Activated T-helper 17 cell treated with anti-CD3 and anti-CD28 coated beads, Interleukin-2, amount 50 U/mL, for 72 hours (primary cell): ENCODE results near the gene DLGAP1. TPM values are rescaled to one million over a fixed set of nuclear protein-coding genes. Genes with fewer than 3 reads are reported as not detected.

ENCODE experiments used
- ATAC-seq: fragments of 150-1000 bp; cut with Tn5 transposase; replicated peaks from 2 replicates; pipeline ENCODE4 v1.10.0; 2021; ENCODE audit warnings: mild to moderate bottlenecking, moderate library complexity
- H3K27ac Mint-ChIP-seq: one replicate; pipeline ENCODE4 v1.8.0; 2022; ENCODE audit warnings: mixed read lengths
- H3K27me3 Mint-ChIP-seq: one replicate; pipeline ENCODE4 v1.8.0; 2022; ENCODE audit warnings: mixed read lengths
- H3K36me3 Mint-ChIP-seq: one replicate; pipeline ENCODE4 v1.8.0; 2022; ENCODE audit warnings: low read depth, mild to moderate bottlenecking, mixed read lengths
- H3K4me1 Mint-ChIP-seq: one replicate; pipeline ENCODE4 v1.8.0; 2022; ENCODE audit warnings: mixed read lengths
- H3K4me3 Mint-ChIP-seq: one replicate; pipeline ENCODE4 v1.8.0; 2022; ENCODE audit warnings: mild to moderate bottlenecking, mixed read lengths
- H3K9me3 Mint-ChIP-seq: one replicate; pipeline ENCODE4 v1.8.0; 2022; ENCODE audit warnings: mixed read lengths
- total RNA-seq, 2 donors: library from RNA; stranded (reverse); gene quantifications; one replicate each; pipeline ENCODE4 v1.2.3, GENCODE V29; 2022

The DLGAP1 gene
- total RNA-seq, 2 donors from 2014 or later, result 1.1 to 1.2 TPM

GRCh38 chr18:3873698-3874097 lies 581.4 kb downstream of the DLGAP1 start:
- Mint-ChIP-seq H3K27me3 (peaks cover 37% of the 10 kb centered on the region), H3K4me3 (no peak overlapping the region), H3K9me3 (no peaks in the 10 kb centered on the region), H3K27ac (no peak overlapping the region), H3K4me1 (no peaks in the 10 kb centered on the region), H3K36me3 (no peaks in the 10 kb centered on the region)
- no peak for ATAC-seq

GRCh38 chr18:3873211-3873610 lies 581.9 kb downstream of the DLGAP1 start:
- Mint-ChIP-seq H3K27ac (no peak overlapping the region), H3K36me3 (no peaks in the 10 kb centered on the region), H3K4me3 (no peak overlapping the region), H3K9me3 (no peaks in the 10 kb centered on the region), H3K27me3 (peaks cover 36% of the 10 kb centered on the region), H3K4me1 (no peaks in the 10 kb centered on the region)
- ATAC-seq, result no peak

- H3K36me3 Mint-ChIP-seq, result no peaks in the 10 kb centered on the region
- no peak for ATAC-seq
- H3K4me3 Mint-ChIP-seq, result no peak overlapping the region
- H3K27me3 Mint-ChIP-seq, result peaks cover 36% of the 10 kb centered on the region
- no peaks in the 10 kb centered on the region for H3K9me3 Mint-ChIP-seq
- H3K27ac Mint-ChIP-seq, result no peak overlapping the region
- H3K4me1 Mint-ChIP-seq, result no peaks in the 10 kb centered on the region
These were observed 582.5 kb downstream of the DLGAP1 start for GRCh38 chr18:3872641-3873040.

- Mint-ChIP-seq H3K9me3 (no peaks in the 10 kb centered on the region), H3K27me3 (peaks cover 36% of the 10 kb centered on the region), H3K4me1 (no peaks in the 10 kb centered on the region), H3K4me3 (no peak overlapping the region), H3K36me3 (no peaks in the 10 kb centered on the region), H3K27ac (no peak overlapping the region)
- no peak for ATAC-seq
These were observed 583.4 kb downstream of the DLGAP1 start for GRCh38 chr18:3871687-3872086.

- no peaks in the 10 kb centered on the region for H3K36me3 Mint-ChIP-seq
- H3K27me3 Mint-ChIP-seq, result peaks cover 30% of the 10 kb centered on the region
- H3K27ac Mint-ChIP-seq, result no peak overlapping the region
- ATAC-seq, result no peak
- no peaks in the 10 kb centered on the region for H3K4me1 Mint-ChIP-seq
- H3K4me3 Mint-ChIP-seq, result no peak overlapping the region
- H3K9me3 Mint-ChIP-seq, result no peaks in the 10 kb centered on the region
These were observed 584.2 kb downstream of the DLGAP1 start for GRCh38 chr18:3870914-3871313.

GRCh38 chr18:3869848-3870247 lies 585.3 kb downstream of the DLGAP1 start:
- H3K27me3 Mint-ChIP-seq, result peaks cover 30% of the 10 kb centered on the region
- ATAC-seq, result no peak
- H3K36me3 Mint-ChIP-seq, result no peaks in the 10 kb centered on the region
- H3K9me3 Mint-ChIP-seq, result no peaks in the 10 kb centered on the region
- no peak overlapping the region for H3K4me3 Mint-ChIP-seq
- H3K4me1 Mint-ChIP-seq, result no peaks in the 10 kb centered on the region
- no peak overlapping the region for H3K27ac Mint-ChIP-seq

- Mint-ChIP-seq H3K4me1 (no peaks in the 10 kb centered on the region), H3K4me3 (no peak overlapping the region), H3K36me3 (no peaks in the 10 kb centered on the region), H3K27ac (no peak overlapping the region), H3K9me3 (no peaks in the 10 kb centered on the region), H3K27me3 (peaks cover 19% of the 10 kb centered on the region)
- no peak for ATAC-seq
These were observed 587.2 kb downstream of the DLGAP1 start for GRCh38 chr18:3867864-3868311.

- Mint-ChIP-seq H3K4me1 (no peaks in the 10 kb centered on the region), H3K4me3 (no peak overlapping the region), H3K27ac (no peak overlapping the region), H3K36me3 (no peaks in the 10 kb centered on the region), H3K9me3 (no peaks in the 10 kb centered on the region), H3K27me3 (peaks cover 16% of the 10 kb centered on the region)
- no peak for ATAC-seq
These were observed 587.9 kb downstream of the DLGAP1 start for GRCh38 chr18:3867236-3867635.

GRCh38 chr18:3864669-3865298 lies 590.3 kb downstream of the DLGAP1 start:
- H3K4me3 Mint-ChIP-seq, result no peak overlapping the region
- peaks cover 8% of the 10 kb centered on the region for H3K27me3 Mint-ChIP-seq
- no peaks in the 10 kb centered on the region for H3K36me3 Mint-ChIP-seq
- no peaks in the 10 kb centered on the region for H3K4me1 Mint-ChIP-seq
- H3K9me3 Mint-ChIP-seq, result no peaks in the 10 kb centered on the region
- ATAC-seq, result no peak
- no peak overlapping the region for H3K27ac Mint-ChIP-seq

- no peak for ATAC-seq
- H3K27me3 Mint-ChIP-seq, result peaks cover 5% of the 10 kb centered on the region
- no peaks in the 10 kb centered on the region for H3K36me3 Mint-ChIP-seq
These were observed 591.5 kb downstream of the DLGAP1 start for GRCh38 chr18:3863593-3863992.

GRCh38 chr18:3863006-3863405 lies 592.1 kb downstream of the DLGAP1 start:
- ATAC-seq, result no peak
- no peaks in the 10 kb centered on the region for H3K36me3 Mint-ChIP-seq
- H3K27me3 Mint-ChIP-seq, result peaks cover 5% of the 10 kb centered on the region
- no peaks in the 10 kb centered on the region for H3K9me3 Mint-ChIP-seq
- H3K4me3 Mint-ChIP-seq, result no peak overlapping the region
- H3K27ac Mint-ChIP-seq, result no peak overlapping the region
- H3K4me1 Mint-ChIP-seq, result no peaks in the 10 kb centered on the region

More at GRCh38 chr18:3863593-3863992, 591.5 kb downstream of the DLGAP1 start:
- no peaks in the 10 kb centered on the region for H3K4me1 Mint-ChIP-seq
- H3K27ac Mint-ChIP-seq, result no peak overlapping the region
- H3K4me3 Mint-ChIP-seq, result no peak overlapping the region
- H3K9me3 Mint-ChIP-seq, result no peaks in the 10 kb centered on the region

GRCh38 chr18:3861495-3861894 lies 593.6 kb downstream of the DLGAP1 start:
- no peak overlapping the region for H3K27ac Mint-ChIP-seq
- no peaks in the 10 kb centered on the region for H3K4me1 Mint-ChIP-seq
- peaks cover 5% of the 10 kb centered on the region for H3K27me3 Mint-ChIP-seq
- no peak overlapping the region for H3K4me3 Mint-ChIP-seq
- H3K36me3 Mint-ChIP-seq, result no peaks in the 10 kb centered on the region
- H3K9me3 Mint-ChIP-seq, result no peaks in the 10 kb centered on the region
- no peak for ATAC-seq

GRCh38 chr18:3857544-3857943 lies 597.6 kb downstream of the DLGAP1 start:
- no peak for ATAC-seq
- no peaks in the 10 kb centered on the region for H3K36me3 Mint-ChIP-seq
- peaks cover 8% of the 10 kb centered on the region for H3K27me3 Mint-ChIP-seq
- H3K4me1 Mint-ChIP-seq, result no peaks in the 10 kb centered on the region
- H3K9me3 Mint-ChIP-seq, result no peaks in the 10 kb centered on the region
- no peak overlapping the region for H3K4me3 Mint-ChIP-seq
- no peak overlapping the region for H3K27ac Mint-ChIP-seq

- no peaks in the 10 kb centered on the region for H3K4me1 Mint-ChIP-seq
These were observed 599.1 kb downstream of the DLGAP1 start for GRCh38 chr18:3855966-3856365.

GRCh38 chr18:3852321-3852720 lies 602.8 kb downstream of the DLGAP1 start:
- no peak overlapping the region for H3K4me3 Mint-ChIP-seq
- H3K36me3 Mint-ChIP-seq, result no peaks in the 10 kb centered on the region
- no peak for ATAC-seq
- no peaks in the 10 kb centered on the region for H3K4me1 Mint-ChIP-seq
- peaks cover 10% of the 10 kb centered on the region for H3K27me3 Mint-ChIP-seq
- H3K9me3 Mint-ChIP-seq, result no peaks in the 10 kb centered on the region
- no peak overlapping the region for H3K27ac Mint-ChIP-seq

More at GRCh38 chr18:3855966-3856365, 599.1 kb downstream of the DLGAP1 start:
- peaks cover 3% of the 10 kb centered on the region for H3K27me3 Mint-ChIP-seq
- no peak for ATAC-seq
- no peaks in the 10 kb centered on the region for H3K36me3 Mint-ChIP-seq
- no peak overlapping the region for H3K4me3 Mint-ChIP-seq
- H3K9me3 Mint-ChIP-seq, result no peaks in the 10 kb centered on the region
- H3K27ac Mint-ChIP-seq, result no peak overlapping the region

- Mint-ChIP-seq H3K9me3 (no peaks in the 10 kb centered on the region), H3K27me3 (peaks cover 12% of the 10 kb centered on the region), H3K36me3 (no peaks in the 10 kb centered on the region), H3K4me1 (no peaks in the 10 kb centered on the region), H3K4me3 (no peak overlapping the region), H3K27ac (no peak overlapping the region)
- no peak for ATAC-seq
These were observed 603.9 kb downstream of the DLGAP1 start for GRCh38 chr18:3851159-3851558.
